Measurements from ENCODE around the gene CAMK2B.

CAMK2B gene

GRCh38 chr7:44247868-44248651 is 77.3 kb downstream of the CAMK2B start:
- H3K27me3 Mint-ChIP-seq (ENCODE audit: low read depth) = peaks cover 14% of the 10 kb centered on the region
- TF ChIP-seq CTCF (IDR thresholded peaks at IDR 0.05; ENCODE audit: unreplicated experiment in 3 of 3) = no peak
- no peaks in the 10 kb centered on the region for H3K4me1 Mint-ChIP-seq
- no peaks in the 10 kb centered on the region for H3K36me3 Mint-ChIP-seq (ENCODE audit: low read depth)
- no peak overlapping the region for H3K4me3 Mint-ChIP-seq
- no peaks in the 10 kb centered on the region for H3K9me3 Mint-ChIP-seq
- H3K27ac Mint-ChIP-seq = no peak overlapping the region

DNA sequence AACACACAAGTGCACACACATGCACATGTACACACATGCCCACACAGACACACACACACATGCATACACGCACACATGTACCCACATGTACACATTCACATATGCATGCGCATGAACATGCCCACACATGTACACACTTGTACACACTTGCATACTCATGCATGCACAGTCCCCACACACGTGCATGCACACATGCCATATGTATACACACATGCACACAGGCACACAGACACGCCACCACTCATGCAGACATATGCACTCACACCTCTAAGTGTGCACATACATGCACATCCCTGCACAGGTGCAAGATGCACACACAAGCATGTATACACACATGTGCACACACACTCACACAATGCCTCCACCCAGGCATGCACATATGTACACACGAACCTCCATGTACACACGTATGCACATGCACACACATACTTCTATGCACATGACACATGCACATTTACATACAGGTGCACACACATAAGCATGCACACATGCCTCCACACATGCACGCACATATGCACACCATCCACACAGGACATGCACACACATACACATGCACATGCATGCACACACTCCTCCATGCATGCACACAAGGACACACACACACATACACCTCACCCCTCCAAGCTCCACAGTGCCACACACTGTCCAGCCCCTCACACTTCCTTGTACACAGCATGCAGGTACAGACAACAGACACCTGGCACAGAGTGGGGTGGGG is 78.8 kb downstream of the CAMK2B start:
- Mint-ChIP-seq H3K27me3 (ENCODE audit: low read depth) (peaks cover 14% of the 10 kb centered on the region), H3K36me3 (ENCODE audit: low read depth) (no peaks in the 10 kb centered on the region), H3K4me3 (no peak overlapping the region), H3K4me1 (no peaks in the 10 kb centered on the region), H3K9me3 (no peaks in the 10 kb centered on the region), H3K27ac (peak overlapping the region in 1 of 3 experiments; percentile 18)
- no peak for TF ChIP-seq CTCF (IDR thresholded peaks at IDR 0.05; ENCODE audit: unreplicated experiment in 3 of 3)

DNA sequence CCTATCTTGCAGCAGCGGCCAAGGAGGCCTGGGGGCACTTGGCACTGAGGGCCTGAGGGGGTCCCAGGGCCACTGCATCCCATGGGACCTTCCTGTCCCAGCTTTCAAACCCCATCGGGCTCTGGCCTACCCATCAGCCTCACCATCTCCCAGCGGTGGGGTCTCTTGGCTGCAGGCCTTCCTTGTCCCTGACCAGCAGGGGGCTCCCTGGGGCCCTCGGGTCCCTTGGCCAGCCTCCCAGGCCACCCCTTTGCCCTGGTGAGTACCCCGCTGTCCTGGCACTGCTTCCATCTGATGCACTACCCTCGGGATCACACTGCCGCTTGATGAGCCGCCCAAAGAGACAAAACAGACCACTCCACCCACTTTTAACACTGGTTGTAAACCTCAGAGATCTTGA is 81.1 kb downstream of the CAMK2B start:
- peak; percentile 14 to 38 (median 34) for TF ChIP-seq CTCF (IDR thresholded peaks at IDR 0.05; ENCODE audit: unreplicated experiment in 3 of 3)
- Mint-ChIP-seq H3K4me3 (no peak overlapping the region), H3K27me3 (ENCODE audit: low read depth) (peaks cover 9% of the 10 kb centered on the region), H3K36me3 (ENCODE audit: low read depth) (no peaks in the 10 kb centered on the region), H3K9me3 (no peaks in the 10 kb centered on the region), H3K4me1 (no peaks in the 10 kb centered on the region), H3K27ac (no peak overlapping the region)

- Mint-ChIP-seq H3K27me3 (ENCODE audit: low read depth) (peaks cover 9% of the 10 kb centered on the region), H3K4me3 (no peak overlapping the region), H3K27ac (no peak overlapping the region), H3K36me3 (ENCODE audit: low read depth) (no peaks in the 10 kb centered on the region), H3K9me3 (no peaks in the 10 kb centered on the region), H3K4me1 (no peaks in the 10 kb centered on the region)
- TF ChIP-seq CTCF (IDR thresholded peaks at IDR 0.05; ENCODE audit: unreplicated experiment in 3 of 3) = no peak
Observed at GRCh38 chr7:44242091-44242490, 83.3 kb downstream of the CAMK2B start.

GRCh38 chr7:44240983-44241510 is 84.3 kb downstream of the CAMK2B start:
- peak; percentile 70 to 72 (median 72) for TF ChIP-seq CTCF (IDR thresholded peaks at IDR 0.05; ENCODE audit: unreplicated experiment in 3 of 3)
- peak overlapping the region in 2 of 3 experiments; percentile 35 to 42 for H3K27ac Mint-ChIP-seq
- no peak overlapping the region for H3K4me3 Mint-ChIP-seq
- no peaks in the 10 kb centered on the region for H3K4me1 Mint-ChIP-seq
- H3K9me3 Mint-ChIP-seq = no peaks in the 10 kb centered on the region
- H3K36me3 Mint-ChIP-seq (ENCODE audit: low read depth) = no peaks in the 10 kb centered on the region
- H3K27me3 Mint-ChIP-seq (ENCODE audit: low read depth) = peaks cover 9% of the 10 kb centered on the region
